ENCODE results near the gene RTN1.
A peak's percentile ranks its signal among the peaks of the same experiment; 100 is the strongest.

RTN1 gene

DNA sequence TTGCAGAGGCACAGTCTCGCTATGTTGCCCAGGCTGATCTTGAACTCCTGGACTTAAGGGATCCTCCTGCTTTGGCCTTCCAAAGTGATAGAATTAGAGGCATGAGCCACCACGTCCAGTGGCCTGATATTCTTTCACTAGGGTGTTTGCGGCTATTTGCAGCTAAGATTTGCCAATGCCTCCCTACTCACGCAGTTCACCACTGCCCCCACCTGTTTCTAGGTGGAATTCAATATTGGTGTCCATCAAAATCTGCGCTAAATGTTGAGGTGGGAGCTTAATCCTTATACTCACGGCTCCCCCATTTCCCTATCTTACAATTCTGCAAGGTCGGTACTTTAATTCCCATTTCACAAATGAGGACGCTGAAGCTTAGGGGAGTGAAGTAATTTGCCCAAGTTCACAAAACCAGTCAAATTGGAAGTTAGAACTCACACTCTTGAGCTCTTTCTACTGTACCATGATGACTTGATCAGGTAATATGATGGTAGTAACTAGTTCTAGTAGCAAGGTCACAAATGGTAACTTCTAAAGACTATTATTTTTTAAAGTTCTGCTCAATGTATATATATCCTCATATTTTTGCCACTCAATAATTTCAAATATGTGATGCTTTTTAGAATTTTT, 27.3 kb upstream of the RTN1 start:
- Histone ChIP-seq H3K36me3 (ENCODE audit: low read depth) (no peaks in the 10 kb centered on the region), H3K27me3 (ENCODE audit: insufficient read depth, poor library complexity, severe bottlenecking) (peaks cover 7% of the 10 kb centered on the region), H3K27ac (ENCODE audit: poor library complexity, severe bottlenecking) (no peak overlapping the region), H3K4me1 (ENCODE audit: insufficient read depth, poor library complexity, severe bottlenecking) (no peaks in the 10 kb centered on the region), H3K9me3 (ENCODE audit: severe bottlenecking) (no peaks in the 10 kb centered on the region), H3K4me3 (ENCODE audit: severe bottlenecking) (no peak overlapping the region)
- DNase-seq (ENCODE audit: low spot score) (no peak), ATAC-seq (ENCODE audit: low read depth) (peak; percentile 66; the same call in 2 of the 3 replicates)
- TF ChIP-seq, protein P1, sequence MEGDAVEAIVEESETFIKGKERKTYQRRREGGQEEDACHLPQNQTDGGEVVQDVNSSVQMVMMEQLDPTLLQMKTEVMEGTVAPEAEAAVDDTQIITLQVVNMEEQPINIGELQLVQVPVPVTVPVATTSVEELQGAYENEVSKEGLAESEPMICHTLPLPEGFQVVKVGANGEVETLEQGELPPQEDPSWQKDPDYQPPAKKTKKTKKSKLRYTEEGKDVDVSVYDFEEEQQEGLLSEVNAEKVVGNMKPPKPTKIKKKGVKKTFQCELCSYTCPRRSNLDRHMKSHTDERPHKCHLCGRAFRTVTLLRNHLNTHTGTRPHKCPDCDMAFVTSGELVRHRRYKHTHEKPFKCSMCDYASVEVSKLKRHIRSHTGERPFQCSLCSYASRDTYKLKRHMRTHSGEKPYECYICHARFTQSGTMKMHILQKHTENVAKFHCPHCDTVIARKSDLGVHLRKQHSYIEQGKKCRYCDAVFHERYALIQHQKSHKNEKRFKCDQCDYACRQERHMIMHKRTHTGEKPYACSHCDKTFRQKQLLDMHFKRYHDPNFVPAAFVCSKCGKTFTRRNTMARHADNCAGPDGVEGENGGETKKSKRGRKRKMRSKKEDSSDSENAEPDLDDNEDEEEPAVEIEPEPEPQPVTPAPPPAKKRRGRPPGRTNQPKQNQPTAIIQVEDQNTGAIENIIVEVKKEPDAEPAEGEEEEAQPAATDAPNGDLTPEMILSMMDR (IDR thresholded peaks at IDR 0.05; ENCODE audit: poor library complexity, severe bottlenecking) = peak; percentile 79

DNA sequence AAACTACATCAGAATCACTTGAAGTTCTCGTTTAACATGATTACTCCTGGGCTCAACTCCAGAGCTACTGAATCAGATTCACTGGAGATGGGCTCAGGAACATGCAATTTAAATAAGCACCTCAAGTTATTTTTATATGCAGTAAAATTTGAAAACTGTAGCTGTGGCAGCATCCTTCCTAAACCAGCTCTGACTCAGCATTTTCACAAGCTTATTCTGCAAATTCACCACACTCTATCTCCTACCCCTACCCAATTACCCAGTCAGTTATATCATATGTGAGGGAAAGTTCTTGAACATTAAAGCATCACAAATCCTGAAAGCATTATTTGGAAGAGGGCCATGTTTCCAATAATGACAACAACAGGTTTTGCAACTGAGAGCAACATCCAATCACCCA, 25.1 kb upstream of the RTN1 start:
- H3K4me1 ChIP-seq (ENCODE audit: insufficient read depth, poor library complexity, severe bottlenecking) = no peaks in the 10 kb centered on the region
- peaks cover 4% of the 10 kb centered on the region for H3K27me3 ChIP-seq (ENCODE audit: insufficient read depth, poor library complexity, severe bottlenecking)
- TF ChIP-seq, protein P1 (IDR thresholded peaks at IDR 0.05; ENCODE audit: poor library complexity, severe bottlenecking) = no peak
- ATAC-seq (ENCODE audit: low read depth) (no peak), DNase-seq (ENCODE audit: low spot score) (no peak)
- no peaks in the 10 kb centered on the region for H3K9me3 ChIP-seq (ENCODE audit: severe bottlenecking)
- H3K36me3 ChIP-seq (ENCODE audit: low read depth) = no peaks in the 10 kb centered on the region
- no peak overlapping the region for H3K27ac ChIP-seq (ENCODE audit: poor library complexity, severe bottlenecking)
- no peak overlapping the region for H3K4me3 ChIP-seq (ENCODE audit: severe bottlenecking)

DNA sequence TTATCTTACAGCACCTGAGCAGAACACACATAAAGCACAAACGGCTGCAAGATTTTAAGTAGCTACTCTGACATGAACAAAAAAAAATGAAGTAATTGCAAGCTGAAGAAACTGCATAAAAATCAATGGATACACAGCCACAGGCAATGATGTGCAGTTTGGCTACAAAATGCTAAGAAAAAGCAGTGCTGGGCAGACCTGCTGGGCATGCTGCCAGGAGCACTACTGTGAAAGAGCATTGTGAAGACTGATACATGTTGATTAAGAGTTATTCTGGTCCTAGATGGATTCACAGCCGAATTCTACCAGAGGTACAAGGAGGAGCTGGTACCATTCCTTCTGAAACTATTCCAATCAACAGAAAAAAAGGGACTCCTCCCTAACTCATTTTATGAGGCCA, 20.1 kb upstream of the RTN1 start:
- TF ChIP-seq, protein P1 (IDR thresholded peaks at IDR 0.05; ENCODE audit: poor library complexity, severe bottlenecking) = no peak
- Histone ChIP-seq H3K9me3 (ENCODE audit: severe bottlenecking) (no peaks in the 10 kb centered on the region), H3K36me3 (ENCODE audit: low read depth) (no peaks in the 10 kb centered on the region), H3K4me1 (ENCODE audit: insufficient read depth, poor library complexity, severe bottlenecking) (no peaks in the 10 kb centered on the region), H3K27me3 (ENCODE audit: insufficient read depth, poor library complexity, severe bottlenecking) (peaks cover 8% of the 10 kb centered on the region), H3K27ac (ENCODE audit: poor library complexity, severe bottlenecking) (no peak overlapping the region), H3K4me3 (ENCODE audit: severe bottlenecking) (no peak overlapping the region)
- ATAC-seq (ENCODE audit: low read depth) (no peak), DNase-seq (ENCODE audit: low spot score) (no peak)

DNA sequence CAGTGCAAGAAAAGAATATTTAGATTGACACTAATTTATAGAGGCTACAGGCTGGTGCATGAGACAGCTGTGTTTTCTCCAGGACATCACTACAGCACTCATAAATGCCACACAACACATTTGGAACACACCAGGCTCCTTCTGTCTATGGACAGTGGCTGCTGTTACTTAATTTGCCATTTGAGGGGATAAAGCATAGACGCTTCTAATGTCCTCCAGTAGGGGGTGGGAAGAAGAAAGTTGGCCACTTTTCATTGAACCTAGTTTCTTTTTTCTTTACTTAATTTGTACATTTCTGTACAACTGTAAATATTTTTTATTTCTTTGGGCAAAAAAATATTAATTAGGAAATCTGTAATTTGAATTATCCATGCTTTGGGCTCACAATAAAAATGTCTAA, 12.4 kb upstream of the RTN1 start:
- Histone ChIP-seq H3K9me3 (ENCODE audit: severe bottlenecking) (peaks cover 4% of the 10 kb centered on the region), H3K27ac (ENCODE audit: poor library complexity, severe bottlenecking) (no peak overlapping the region), H3K27me3 (ENCODE audit: insufficient read depth, poor library complexity, severe bottlenecking) (peaks cover 23% of the 10 kb centered on the region), H3K36me3 (ENCODE audit: low read depth) (no peaks in the 10 kb centered on the region), H3K4me1 (ENCODE audit: insufficient read depth, poor library complexity, severe bottlenecking) (no peaks in the 10 kb centered on the region), H3K4me3 (ENCODE audit: severe bottlenecking) (no peak overlapping the region)
- DNase-seq (ENCODE audit: low spot score) (no peak), ATAC-seq (ENCODE audit: low read depth) (no peak)
- TF ChIP-seq, protein P1 (IDR thresholded peaks at IDR 0.05; ENCODE audit: poor library complexity, severe bottlenecking) = no peak

DNA sequence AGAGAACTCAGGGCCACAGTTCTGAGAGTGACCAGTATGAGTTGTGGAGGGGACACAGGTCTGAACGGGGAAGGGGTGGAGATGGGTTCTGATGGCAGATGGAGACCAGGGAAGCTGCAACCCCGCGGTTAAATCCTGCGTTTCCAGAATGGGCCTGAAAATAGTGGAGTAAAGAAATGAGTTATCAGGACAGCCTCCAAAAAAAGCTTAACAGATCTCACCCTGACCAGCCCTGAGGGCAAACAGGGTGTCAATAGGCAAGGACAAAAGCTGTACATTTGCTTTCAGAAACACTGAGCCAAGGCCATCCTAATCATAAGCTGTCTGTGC, 555 bp upstream of the RTN1 start:
- H3K36me3 ChIP-seq (ENCODE audit: low read depth) = no peaks in the 10 kb centered on the region
- H3K27me3 ChIP-seq (ENCODE audit: insufficient read depth, poor library complexity, severe bottlenecking) = peaks cover 84% of the 10 kb centered on the region
- no peak overlapping the region for H3K4me3 ChIP-seq (ENCODE audit: severe bottlenecking)
- no peak overlapping the region for H3K27ac ChIP-seq (ENCODE audit: poor library complexity, severe bottlenecking)
- no peaks in the 10 kb centered on the region for H3K9me3 ChIP-seq (ENCODE audit: severe bottlenecking)
- H3K4me1 ChIP-seq (ENCODE audit: insufficient read depth, poor library complexity, severe bottlenecking) = no peaks in the 10 kb centered on the region
- ATAC-seq (ENCODE audit: low read depth) (no peak), DNase-seq (ENCODE audit: low spot score) (no peak)
- TF ChIP-seq, protein P1 (IDR thresholded peaks at IDR 0.05; ENCODE audit: poor library complexity, severe bottlenecking) = no peak

Data from RWPE2 (cell line).